ENCODE measurements around the gene MPST. TPM values are rescaled to one million over a fixed set of nuclear protein-coding genes. Genes with fewer than 3 reads are reported as not detected.

The MPST gene
- total RNA-seq, 2 experiments from 2014 or later: 1.7 to 1.8 TPM

DNA sequence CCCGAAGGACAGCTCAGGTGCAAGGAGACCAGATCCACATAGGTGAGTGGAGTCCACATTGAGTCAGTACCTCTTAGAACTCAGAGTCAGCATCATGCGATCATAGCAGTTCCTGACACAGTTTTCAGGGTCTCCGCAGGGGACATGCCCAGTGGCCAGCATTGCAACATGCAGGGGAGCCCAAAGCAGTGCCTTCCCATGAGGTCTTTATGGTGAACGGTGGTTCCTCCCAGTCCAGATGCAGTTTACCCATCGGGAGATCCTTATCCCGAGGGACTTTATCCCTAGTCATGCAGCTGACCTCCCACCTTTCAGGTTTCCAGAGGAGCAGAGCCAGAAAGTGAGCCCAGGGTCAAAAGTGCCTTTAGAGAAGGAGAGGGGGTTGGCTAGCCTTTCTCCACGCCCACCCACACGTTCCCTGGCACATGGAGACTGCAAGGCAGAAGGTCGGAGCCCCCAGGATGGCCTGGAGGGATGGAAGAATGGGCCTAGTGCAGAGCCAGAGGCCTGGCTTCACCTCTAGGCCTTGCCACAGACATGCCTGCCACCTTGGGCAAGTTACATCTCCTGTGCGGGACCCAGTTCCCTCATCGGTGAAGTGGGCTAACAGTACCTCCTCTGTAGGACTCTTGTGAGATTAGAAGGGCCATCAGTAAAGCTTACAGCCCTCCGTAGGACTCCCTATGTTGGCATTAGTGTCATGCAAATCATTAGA is 38.4 kb downstream of the MPST start:
- Mint-ChIP-seq H3K9me3 (no peaks in the 10 kb centered on the region), H3K27me3 (no peaks in the 10 kb centered on the region), H3K36me3 (ENCODE audit: low read depth) (peaks cover 32% of the 10 kb centered on the region), H3K4me3 (no peak overlapping the region), H3K4me1 (ENCODE audit: low read depth) (peaks cover 6% of the 10 kb centered on the region), H3K27ac (no peak overlapping the region)
- Histone ChIP-seq H3K9me3 (ENCODE audit: control insufficient read depth in 1 of 2, insufficient read depth in 1 of 2, low read length in 2 of 2) (no peaks in the 10 kb centered on the region), H3K36me3 (ENCODE audit: insufficient read depth, low read length) (peaks cover 37% of the 10 kb centered on the region), H3K27me3 (ENCODE audit: control insufficient read depth in 1 of 2, insufficient read depth in 2 of 2, low read length in 2 of 2) (no peaks in the 10 kb centered on the region), H3K4me3 (ENCODE audit: low read length) (no peak overlapping the region), H3K4me1 (ENCODE audit: insufficient read depth, low read length) (peaks cover 27% of the 10 kb centered on the region), H3K27ac (ENCODE audit: low read depth in 1 of 2, low read length in 2 of 2) (no peak overlapping the region)
- DNase-seq (no peak), ATAC-seq (ENCODE audit: poor library complexity) (no peak)
- POLR2A ChIA-PET: no interaction called here
- TF ChIP-seq, protein P1, sequence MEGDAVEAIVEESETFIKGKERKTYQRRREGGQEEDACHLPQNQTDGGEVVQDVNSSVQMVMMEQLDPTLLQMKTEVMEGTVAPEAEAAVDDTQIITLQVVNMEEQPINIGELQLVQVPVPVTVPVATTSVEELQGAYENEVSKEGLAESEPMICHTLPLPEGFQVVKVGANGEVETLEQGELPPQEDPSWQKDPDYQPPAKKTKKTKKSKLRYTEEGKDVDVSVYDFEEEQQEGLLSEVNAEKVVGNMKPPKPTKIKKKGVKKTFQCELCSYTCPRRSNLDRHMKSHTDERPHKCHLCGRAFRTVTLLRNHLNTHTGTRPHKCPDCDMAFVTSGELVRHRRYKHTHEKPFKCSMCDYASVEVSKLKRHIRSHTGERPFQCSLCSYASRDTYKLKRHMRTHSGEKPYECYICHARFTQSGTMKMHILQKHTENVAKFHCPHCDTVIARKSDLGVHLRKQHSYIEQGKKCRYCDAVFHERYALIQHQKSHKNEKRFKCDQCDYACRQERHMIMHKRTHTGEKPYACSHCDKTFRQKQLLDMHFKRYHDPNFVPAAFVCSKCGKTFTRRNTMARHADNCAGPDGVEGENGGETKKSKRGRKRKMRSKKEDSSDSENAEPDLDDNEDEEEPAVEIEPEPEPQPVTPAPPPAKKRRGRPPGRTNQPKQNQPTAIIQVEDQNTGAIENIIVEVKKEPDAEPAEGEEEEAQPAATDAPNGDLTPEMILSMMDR (IDR thresholded peaks at IDR 0.05): no peak
- CTCF ChIA-PET: no interaction called here
- intact Hi-C loops (cut with DNase I, micrococcal nuclease): no loop called here

DNA sequence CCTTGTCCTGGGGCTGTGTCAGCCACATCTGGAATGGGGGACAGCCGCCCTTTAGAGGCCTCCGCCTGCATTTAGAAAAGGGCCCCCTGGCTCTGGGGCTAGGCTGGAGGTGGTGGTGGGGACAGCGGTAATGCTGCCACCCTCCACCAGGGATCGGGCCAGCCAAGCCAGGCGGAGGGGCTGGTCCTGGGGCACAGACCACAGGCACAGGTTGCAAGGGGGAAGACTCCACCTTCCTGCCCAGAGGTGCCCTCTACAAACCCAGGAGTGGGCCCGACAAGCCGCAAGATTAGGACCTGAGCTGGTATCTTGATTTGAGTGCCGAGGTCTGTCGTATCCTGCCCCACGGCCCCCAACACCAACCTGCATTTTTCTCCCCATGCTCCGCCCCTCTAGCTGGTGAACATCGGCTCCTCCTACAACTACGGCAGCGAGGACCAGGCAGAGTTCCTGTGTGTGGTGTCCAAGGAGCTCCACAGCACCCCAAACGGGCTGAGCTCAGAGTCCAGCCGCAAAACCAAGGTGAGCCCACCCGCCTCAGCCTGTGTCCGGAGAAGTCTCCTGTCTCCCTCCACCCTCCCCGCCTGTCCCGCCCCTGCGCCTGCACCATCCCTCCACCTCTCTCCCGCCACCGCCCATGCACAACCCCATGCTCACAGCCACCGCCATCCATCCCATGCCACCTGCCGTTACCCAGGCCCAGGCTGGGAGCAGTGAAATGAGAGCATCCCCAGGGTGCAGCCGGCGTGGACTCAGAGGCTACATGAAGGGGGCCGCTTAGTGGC is 39.6 kb downstream of the MPST start:
- Histone ChIP-seq H3K4me3 (ENCODE audit: low read length) (no peak overlapping the region), H3K4me1 (ENCODE audit: insufficient read depth, low read length) (peaks cover 21% of the 10 kb centered on the region), H3K27me3 (ENCODE audit: control insufficient read depth in 1 of 2, insufficient read depth in 2 of 2, low read length in 2 of 2) (no peaks in the 10 kb centered on the region), H3K36me3 (ENCODE audit: insufficient read depth, low read length) (peaks cover 37% of the 10 kb centered on the region), H3K9me3 (ENCODE audit: control insufficient read depth in 1 of 2, insufficient read depth in 1 of 2, low read length in 2 of 2) (no peaks in the 10 kb centered on the region), H3K27ac (ENCODE audit: low read depth in 1 of 2, low read length in 2 of 2) (no peak overlapping the region)
- intact Hi-C loops (cut with DNase I, micrococcal nuclease): no loop called here
- Mint-ChIP-seq H3K4me3 (no peak overlapping the region), H3K4me1 (ENCODE audit: low read depth) (peaks cover 6% of the 10 kb centered on the region), H3K27me3 (no peaks in the 10 kb centered on the region), H3K36me3 (ENCODE audit: low read depth) (peaks cover 32% of the 10 kb centered on the region), H3K27ac (no peak overlapping the region), H3K9me3 (no peaks in the 10 kb centered on the region)
- CTCF ChIA-PET: no interaction called here
- no peak for ATAC-seq (ENCODE audit: poor library complexity)
- DNase-seq: no peak
- TF ChIP-seq, protein P1 (IDR thresholded peaks at IDR 0.05): no peak
- POLR2A ChIA-PET: interaction anchor here (0.8 kb wide), 1 partner anchor 66 kb away, joined by 3 read pairs; no protein-coding TSS in a partner anchor

DNA sequence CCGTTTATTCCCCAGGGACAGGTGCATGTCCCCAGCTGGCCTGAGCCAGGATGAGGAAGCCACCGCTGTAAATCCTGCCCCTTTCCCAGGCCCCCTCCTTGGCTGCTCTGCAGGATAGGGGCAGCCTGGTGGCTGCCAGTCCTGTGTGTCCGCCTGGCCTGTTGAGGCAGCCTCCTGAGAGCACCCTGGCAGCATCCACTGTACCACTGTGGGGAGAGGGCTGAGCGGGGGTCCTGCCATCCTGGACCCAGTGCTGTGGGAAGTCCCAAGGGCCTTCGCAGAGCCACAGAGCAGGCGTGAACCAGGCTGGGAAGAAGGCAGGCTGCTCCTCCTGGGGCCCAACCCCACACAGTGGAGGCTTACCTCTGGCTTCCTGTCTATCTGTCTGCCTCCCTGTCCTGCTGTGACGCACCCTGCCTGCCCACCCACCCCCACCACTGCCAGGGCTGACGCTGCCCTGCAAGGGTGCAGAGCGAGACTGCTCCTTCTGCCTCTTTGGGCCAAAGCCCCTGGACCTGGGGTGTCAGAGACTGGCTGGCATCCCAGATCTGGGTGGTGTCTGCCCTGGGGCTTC is 40.4 kb downstream of the MPST start:
- TF ChIP-seq, protein P1 (IDR thresholded peaks at IDR 0.05): no peak
- peak overlapping the region; percentile 9 for H3K27ac Mint-ChIP-seq
- no peak overlapping the region for H3K4me3 Mint-ChIP-seq
- peaks cover 37% of the 10 kb centered on the region for H3K36me3 ChIP-seq (ENCODE audit: insufficient read depth, low read length)
- intact Hi-C loops (cut with DNase I, micrococcal nuclease): no loop called here
- H3K4me3 ChIP-seq (ENCODE audit: low read length): no peak overlapping the region
- ChIA-PET POLR2A (no interaction called here), CTCF (no interaction called here)
- H3K27me3 Mint-ChIP-seq: no peaks in the 10 kb centered on the region
- no peak overlapping the region for H3K27ac ChIP-seq (ENCODE audit: low read depth in 1 of 2, low read length in 2 of 2)
- H3K4me1 Mint-ChIP-seq (ENCODE audit: low read depth): peaks cover 6% of the 10 kb centered on the region
- no peaks in the 10 kb centered on the region for H3K9me3 ChIP-seq (ENCODE audit: control insufficient read depth in 1 of 2, insufficient read depth in 1 of 2, low read length in 2 of 2)
- peaks cover 21% of the 10 kb centered on the region for H3K4me1 ChIP-seq (ENCODE audit: insufficient read depth, low read length)
- no peaks in the 10 kb centered on the region for H3K27me3 ChIP-seq (ENCODE audit: control insufficient read depth in 1 of 2, insufficient read depth in 2 of 2, low read length in 2 of 2)
- peak; percentile 86 for ATAC-seq (ENCODE audit: poor library complexity)
- peaks cover 27% of the 10 kb centered on the region for H3K36me3 Mint-ChIP-seq (ENCODE audit: low read depth)
- H3K9me3 Mint-ChIP-seq: no peaks in the 10 kb centered on the region
- peak in 4 of 14 experiments; percentile 19 to 44 (median 27) for DNase-seq

All from CD4-positive, alpha-beta T cell (primary cell).